Pancreas (tissue), 10 donors: Measurements from ENCODE around the gene TNFRSF8. TPM values are rescaled to one million over a fixed set of nuclear protein-coding genes. Genes with fewer than 3 reads are reported as not detected.
A peak's percentile ranks its signal among the peaks of the same experiment; 100 is the strongest.

ENCODE experiments used
- ATAC-seq, 4 donors: fragments of 200-7000 bp; cut with Tn5 transposase; one replicate each; pipeline versions ENCODE4 v1.8.0 to v1.9.1; 2020; ENCODE audit warnings: mild to moderate bottlenecking in 4 of 4, moderate library complexity in 4 of 4
- DNase-seq, 6 donors: peaks; one replicate each; pipeline ENCODE4 v3.0.0-alpha.2; 2020
- FAIRE-seq: peaks from 2 replicates; lab custom pipeline; 2012; peaks lifted over from hg19 to GRCh38; lab: Jason Lieb, UNC
- H3K27ac ChIP-seq, 4 donors: fragments of 200-600 bp; sonication (generic); 1 replicate in 3 of 4; 2 replicates in 1 of 4; pipeline versions ENCODE4 v1.5.0 to v1.8.0; 2020
- H3K27me3 ChIP-seq, 4 donors: fragments of 200-600 bp; one replicate each; pipeline ENCODE4 v1.8.0; 2021
- H3K36me3 ChIP-seq, 3 donors: fragments of 200-600 bp; sonication (generic) in 1 of 3; one replicate each; pipeline versions ENCODE4 v1.5.0 to v1.8.0; 2020 to 2021
- H3K4me1 ChIP-seq, 3 donors: fragments of 200-600 bp; one replicate each; pipeline ENCODE4 v1.8.0; 2021
- H3K4me3 ChIP-seq, 4 donors: fragments of 200-600 bp; sonication (generic) in 2 of 4; one replicate each; pipeline versions ENCODE4 v1.5.0 to v1.8.0; 2020 to 2021
- H3K9me3 ChIP-seq, 4 donors: fragments of 200-600 bp; one replicate each; pipeline ENCODE4 v1.8.0; 2021
- CTCF ChIP-seq, 4 donors: fragments of 200-600 bp; sonication (generic) in 3 of 4; IDR thresholded peaks; one replicate each; pipeline versions ENCODE4 v1.5.0 to v1.8.0; 2021; ENCODE audit warnings: antibody characterized with exemption in 4 of 4
- WGBS, 2 donors: extraction: QIAGEN DNeasy Blood & Tissue Kit; methylation state at CpG; one replicate each; pipeline ENCODE4 v1.1.7; 2013; 5-methylcytosine and 5-hydroxymethylcytosine counted together
- intact Hi-C, 3 donors: fragments of 100-400 bp; cut with DNase I; formaldehyde crosslinking; loops; one replicate each; pipeline versions ENCODE4 v1.11.1 to v1.14.2; 2022
- polyA plus RNA-seq, 2 donors: library from polyadenylated mRNA; stranded (reverse); fragments of 200-250 nt; gene quantifications; one replicate each; pipeline ENCODE4 v1.2.3, GENCODE V29; 2013
- total RNA-seq, 6 donors: library from RNA; stranded (reverse); fragmentation: NEBNext Ultra II Directional in 4 of 6; extraction: Animal tissue kit (Norgen Biotek cat#: 25700) in 4 of 6; gene quantifications; one replicate each; pipeline versions ENCODE4 v1.2.1 to v1.2.4, GENCODE V29; 2021 to 2023
- donor health status: healthy with polysubstance abuse.
- donor health status: DM: no; HTN: no; CAD: no; lungs with moderate emphysema.
- donor health status: DM: no; HTN: no; CAD: no.
- donor health status: control.
- donor health status: control.
- donor health status: Bipolar disorder and iron deficiency.
- donor health status: DM: yes; HTN: yes; CAD: no.
- donor health status: DM: no; HTN: no; CAD: no.
- donor health status: DM: no; HTN: no; CAD: no.
- donor health status: DM: yes; HTN: yes; CAD: no.

Gene TNFRSF8
- total and polyA plus RNA-seq, 8 donors, result 0.08 to 0.72 (median 0.25) TPM; not detected in 1

- FAIRE-seq (no peak), ATAC-seq (peak; percentile 84 to 89 (median 84)), DNase-seq (peak in 5 of 6 donors; percentile 49 to 76 (median 73))
- Histone ChIP-seq H3K36me3 (no peaks in the 10 kb centered on the region), H3K27me3 (no peaks in the 10 kb centered on the region), H3K4me1 (peaks cover 0 to 10% (median 0%) of the 10 kb centered on the region in 3 donors), H3K4me3 (no peak overlapping the region), H3K9me3 (no peaks in the 10 kb centered on the region), H3K27ac (peak overlapping the region in 2 of 4 donors; percentile 61 to 62)
- 37 to 41% methylated on average over 9 of the region's 9 CpGs for WGBS, 2 donors
- intact Hi-C loops, result no loop called here
- TF ChIP-seq CTCF (IDR thresholded peaks at IDR 0.05), result no peak
Observed at GRCh38 chr1:12161662-12162458, 98.8 kb downstream of the TNFRSF8 start.

GRCh38 chr1:12162459-12163137 is 99.5 kb downstream of the TNFRSF8 start:
- FAIRE-seq (no peak), DNase-seq (no peak), ATAC-seq (no peak)
- Histone ChIP-seq H3K4me1 (peaks cover 0 to 10% (median 0%) of the 10 kb centered on the region in 3 donors), H3K9me3 (no peaks in the 10 kb centered on the region), H3K27me3 (no peaks in the 10 kb centered on the region), H3K27ac (peak overlapping the region in 1 of 4 donors; percentile 61), H3K36me3 (no peaks in the 10 kb centered on the region), H3K4me3 (no peak overlapping the region)
- WGBS, 2 donors, result 82 to 89% methylated on average over 11 of the region's 11 CpGs
- intact Hi-C loops, result no loop called here
- no peak for TF ChIP-seq CTCF (IDR thresholded peaks at IDR 0.05)

GRCh38 chr1:12163210-12163609 is 100.1 kb downstream of the TNFRSF8 start:
- Histone ChIP-seq H3K27ac (no peak overlapping the region), H3K27me3 (no peaks in the 10 kb centered on the region), H3K36me3 (no peaks in the 10 kb centered on the region), H3K9me3 (no peaks in the 10 kb centered on the region), H3K4me1 (peaks cover 0 to 10% (median 0%) of the 10 kb centered on the region in 3 donors), H3K4me3 (no peak overlapping the region)
- intact Hi-C loops, result no loop called here
- ATAC-seq, result no peak
- 71 to 72% methylated on average over 9 of the region's 9 CpGs for WGBS, 2 donors
- TF ChIP-seq CTCF (IDR thresholded peaks at IDR 0.05), result no peak
- no peak for DNase-seq
- no peak for FAIRE-seq

GRCh38 chr1:12164210-12164609 is 101.1 kb downstream of the TNFRSF8 start:
- DNase-seq (no peak), FAIRE-seq (no peak), ATAC-seq (no peak)
- no peaks in the 10 kb centered on the region for H3K9me3 ChIP-seq
- no peaks in the 10 kb centered on the region for H3K27me3 ChIP-seq
- no peak for TF ChIP-seq CTCF (IDR thresholded peaks at IDR 0.05)
- no peak overlapping the region for H3K4me3 ChIP-seq
- WGBS, 2 donors, result 50 to 60% methylated on average over 5 of the region's 5 CpGs
- peaks cover 0 to 10% (median 0%) of the 10 kb centered on the region in 3 donors for H3K4me1 ChIP-seq
- H3K36me3 ChIP-seq, result no peaks in the 10 kb centered on the region
- intact Hi-C loops, result no loop called here
- no peak overlapping the region for H3K27ac ChIP-seq
